Measurements from ENCODE around the gene CCDC51.

CCDC51 gene

DNA sequence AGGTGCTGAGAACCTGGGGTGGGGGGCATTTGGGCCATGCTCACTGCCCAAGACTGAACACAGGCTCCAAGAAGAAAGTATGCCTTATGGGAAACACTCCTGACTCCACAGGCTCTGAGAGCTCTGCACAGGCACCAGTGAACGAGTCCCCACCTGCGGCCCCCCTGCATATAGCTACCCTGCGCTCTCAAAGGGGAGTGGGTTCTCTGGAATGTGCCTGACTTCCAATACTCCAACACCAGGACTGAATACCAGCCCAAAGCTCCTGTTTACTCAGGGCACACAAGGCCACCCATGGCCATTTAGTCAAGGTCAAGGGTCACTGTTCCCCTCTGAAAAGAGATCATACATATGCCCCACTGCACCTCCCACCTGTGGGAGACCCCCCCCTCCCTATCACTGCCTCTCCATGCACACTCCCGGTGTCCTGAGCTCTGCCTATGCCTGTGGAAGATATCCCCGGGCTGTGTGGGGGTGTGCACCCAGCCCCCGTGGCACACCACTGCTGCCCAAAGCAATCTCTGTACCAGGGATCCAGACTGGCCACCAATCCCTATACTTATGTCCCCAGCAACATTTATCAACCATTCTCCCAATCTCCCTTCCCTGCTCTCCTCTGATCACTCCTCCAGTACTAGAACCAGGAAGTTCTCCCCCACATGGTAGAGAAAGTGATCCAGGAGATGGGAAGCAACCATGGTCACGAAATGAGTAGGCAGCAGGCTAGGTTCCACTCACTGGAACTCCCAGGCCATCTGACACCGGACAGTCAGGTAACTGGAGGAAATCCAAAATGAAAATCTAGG lies 8.5 kb downstream of the CCDC51 start:
- intact Hi-C loops (cut with DNase I; ENCODE audit: low total_unique reads): loop anchor here (10.0 kb wide), 2 partner anchors 127 to 197 kb away; partner anchors contain the start of gene NME6
- Histone ChIP-seq H3K9me3 (no peaks in the 10 kb centered on the region), H3K4me3 (no peak overlapping the region), H3K4me1 (peaks cover 0 to 71% (median 52%) of the 10 kb centered on the region in 4 donors), H3K27ac (peak overlapping the region; percentile 93 to 99), H3K27me3 (no peaks in the 10 kb centered on the region), H3K36me3 (peaks cover 0 to 15% (median 0%) of the 10 kb centered on the region in 3 donors)
- peak; percentile 18 to 55 for DNase-seq
- TF ChIP-seq, protein P1, sequence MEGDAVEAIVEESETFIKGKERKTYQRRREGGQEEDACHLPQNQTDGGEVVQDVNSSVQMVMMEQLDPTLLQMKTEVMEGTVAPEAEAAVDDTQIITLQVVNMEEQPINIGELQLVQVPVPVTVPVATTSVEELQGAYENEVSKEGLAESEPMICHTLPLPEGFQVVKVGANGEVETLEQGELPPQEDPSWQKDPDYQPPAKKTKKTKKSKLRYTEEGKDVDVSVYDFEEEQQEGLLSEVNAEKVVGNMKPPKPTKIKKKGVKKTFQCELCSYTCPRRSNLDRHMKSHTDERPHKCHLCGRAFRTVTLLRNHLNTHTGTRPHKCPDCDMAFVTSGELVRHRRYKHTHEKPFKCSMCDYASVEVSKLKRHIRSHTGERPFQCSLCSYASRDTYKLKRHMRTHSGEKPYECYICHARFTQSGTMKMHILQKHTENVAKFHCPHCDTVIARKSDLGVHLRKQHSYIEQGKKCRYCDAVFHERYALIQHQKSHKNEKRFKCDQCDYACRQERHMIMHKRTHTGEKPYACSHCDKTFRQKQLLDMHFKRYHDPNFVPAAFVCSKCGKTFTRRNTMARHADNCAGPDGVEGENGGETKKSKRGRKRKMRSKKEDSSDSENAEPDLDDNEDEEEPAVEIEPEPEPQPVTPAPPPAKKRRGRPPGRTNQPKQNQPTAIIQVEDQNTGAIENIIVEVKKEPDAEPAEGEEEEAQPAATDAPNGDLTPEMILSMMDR (IDR thresholded peaks at IDR 0.05): no peak

DNA sequence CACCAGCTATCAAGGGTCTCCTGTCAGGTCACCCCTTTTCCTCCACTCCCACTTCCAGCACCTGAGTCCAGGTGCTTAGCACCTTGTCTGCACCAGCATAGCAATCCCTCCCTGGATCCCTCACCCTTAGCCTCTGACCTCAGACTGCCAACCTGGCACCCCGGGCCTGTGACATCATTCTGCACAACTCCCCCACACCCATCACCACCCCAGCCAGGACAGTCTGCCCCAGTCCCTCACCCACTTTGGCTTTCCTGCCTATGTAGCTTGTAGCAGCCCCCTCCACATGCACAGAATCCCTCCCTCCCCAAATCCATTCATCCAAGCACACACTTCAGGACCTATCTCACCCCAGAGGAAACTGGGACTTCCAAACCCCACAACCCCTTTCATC lies 9.2 kb downstream of the CCDC51 start:
- peak in 1 of 2 donors; percentile 63 for DNase-seq
- no peaks in the 10 kb centered on the region for H3K9me3 ChIP-seq
- TF ChIP-seq, protein P1 (IDR thresholded peaks at IDR 0.05): no peak
- no peaks in the 10 kb centered on the region for H3K27me3 ChIP-seq
- H3K4me3 ChIP-seq: peak overlapping the region in 1 of 2 donors; percentile 87
- peaks cover 0 to 78% (median 58%) of the 10 kb centered on the region in 4 donors for H3K4me1 ChIP-seq
- peaks cover 0 to 15% (median 0%) of the 10 kb centered on the region in 3 donors for H3K36me3 ChIP-seq
- intact Hi-C loops (cut with DNase I; ENCODE audit: low total_unique reads): loop anchor here (10.0 kb wide), 2 partner anchors 126 to 196 kb away; partner anchors contain the start of gene NME6
- H3K27ac ChIP-seq: peak overlapping the region; percentile 93 to 99

DNA sequence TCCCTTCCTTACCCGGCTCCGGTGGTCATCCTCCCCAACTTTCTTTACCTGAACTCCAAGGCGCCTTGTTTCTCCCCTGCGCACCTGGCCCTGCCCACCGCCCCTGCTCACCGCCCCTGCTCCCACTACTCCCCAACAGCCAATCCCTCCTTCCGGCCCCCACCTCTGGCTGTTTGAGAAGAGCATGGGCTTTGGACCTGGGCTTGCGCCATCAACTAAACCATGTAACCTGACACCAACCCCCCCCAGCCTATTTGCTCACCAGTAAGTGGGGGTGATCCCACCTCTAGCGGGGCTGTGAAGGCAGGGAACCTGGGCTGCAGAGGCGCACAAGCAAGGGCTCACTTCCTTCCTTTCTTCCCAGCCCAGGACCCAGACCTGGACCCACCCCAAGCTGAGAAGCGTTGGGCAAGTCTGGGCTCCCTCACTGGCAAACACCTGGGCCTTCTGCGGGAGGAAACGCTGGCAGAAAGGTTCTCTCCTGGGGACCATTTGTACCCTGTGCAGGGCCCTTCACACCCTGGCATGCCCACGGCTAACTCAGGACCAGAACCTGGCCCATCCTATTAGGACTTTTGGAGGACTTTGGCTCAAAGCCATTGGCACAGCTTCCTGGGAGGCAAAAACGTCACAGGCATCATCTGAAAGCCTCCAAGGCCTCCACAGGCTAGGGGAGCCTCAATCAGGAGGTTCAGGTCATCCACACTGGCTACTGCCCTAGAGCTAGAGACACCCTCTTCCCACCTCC lies 9.8 kb downstream of the CCDC51 start, which contains the start of gene PLXNB1:
TSS of gene PLXNB1 (minus strand) at position 127 of the 748 bp plus-strand sequence. CDS start 5,475 bp downstream, outside the sequence.
- Histone ChIP-seq H3K36me3 (peaks cover 0 to 15% (median 0%) of the 10 kb centered on the region in 3 donors), H3K27ac (peak within 1 kb of the TSS; percentile 93 to 99), H3K27me3 (no peaks in the 10 kb centered on the region), H3K4me1 (peaks cover 0 to 84% (median 61%) of the 10 kb centered on the region in 4 donors), H3K4me3 (peak within 1 kb of the TSS; percentile 68 to 87), H3K9me3 (no peaks in the 10 kb centered on the region)
- TF ChIP-seq, protein P1 (IDR thresholded peaks at IDR 0.05): no peak
- intact Hi-C loops (cut with DNase I; ENCODE audit: low total_unique reads): loop anchor here (10.0 kb wide), 2 partner anchors 125 to 195 kb away; partner anchors contain the start of gene NME6
- peak; percentile 91 to 93 for DNase-seq

DNA sequence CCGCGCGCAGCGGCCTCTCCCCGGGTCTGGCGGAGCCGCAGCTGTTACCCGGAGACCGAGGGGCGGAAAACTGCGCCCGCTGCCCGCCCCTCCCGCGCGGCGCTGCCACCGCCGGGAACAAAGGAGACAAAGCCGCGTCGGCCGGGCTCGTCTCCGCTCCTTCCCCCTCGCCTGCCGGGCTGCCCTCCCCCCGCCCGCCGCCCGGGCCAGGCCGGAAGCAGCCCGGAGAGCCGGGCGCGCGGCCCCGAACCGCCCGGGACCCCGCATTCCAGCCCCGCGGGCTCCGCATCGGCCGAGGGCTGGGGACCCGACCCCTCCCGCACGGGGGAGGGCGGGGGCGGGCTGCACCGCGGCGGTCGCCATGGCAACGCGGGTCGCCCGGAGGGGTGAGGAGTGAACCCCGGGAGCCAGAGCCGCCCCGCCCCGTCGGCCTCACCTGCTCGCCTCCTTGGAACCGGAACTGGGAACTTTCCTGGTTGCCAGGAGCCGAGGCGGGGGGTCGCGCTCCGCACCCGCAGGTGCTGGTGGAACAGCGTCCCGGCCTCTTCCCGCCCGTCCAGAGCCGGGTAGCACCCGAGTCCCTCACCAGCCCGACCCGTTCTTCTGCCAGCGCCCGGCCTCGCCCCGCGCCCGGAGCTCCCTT lies 10.5 kb downstream of the CCDC51 start:
- peak in 1 of 2 donors; percentile 81 for DNase-seq
- TF ChIP-seq, protein P1 (IDR thresholded peaks at IDR 0.05): no peak
- intact Hi-C loops (cut with DNase I; ENCODE audit: low total_unique reads): no loop called here
- Histone ChIP-seq H3K9me3 (no peaks in the 10 kb centered on the region), H3K27me3 (no peaks in the 10 kb centered on the region), H3K27ac (peak overlapping the region; percentile 93 to 99), H3K4me1 (peaks cover 0 to 84% (median 64%) of the 10 kb centered on the region in 4 donors), H3K4me3 (peak overlapping the region; percentile 68 to 87), H3K36me3 (peaks cover 0 to 15% (median 0%) of the 10 kb centered on the region in 3 donors)

Data from tibial artery (tissue), 4 donors.